ENCODE measurements around the gene TBC1D2B.

Gene TBC1D2B

GRCh38 chr15:78024883-78025282 lies 52.6 kb downstream of the TBC1D2B start:
- H3K4me3 ChIP-seq (ENCODE audit: low read depth, low read length), result no peak overlapping the region
- no peak for TF ChIP-seq CTCF (IDR thresholded peaks at IDR 0.05; ENCODE audit: borderline replicate concordance, insufficient read depth, low read depth, low read length)

- TF ChIP-seq CTCF (IDR thresholded peaks at IDR 0.05; ENCODE audit: borderline replicate concordance, insufficient read depth, low read depth, low read length), result no peak
- no peak overlapping the region for H3K4me3 ChIP-seq (ENCODE audit: low read depth, low read length)
These were observed 53.0 kb downstream of the TBC1D2B start for GRCh38 chr15:78024519-78024870.

- no peak for TF ChIP-seq CTCF (IDR thresholded peaks at IDR 0.05; ENCODE audit: borderline replicate concordance, insufficient read depth, low read depth, low read length)
- no peak overlapping the region for H3K4me3 ChIP-seq (ENCODE audit: low read depth, low read length)
These were observed 53.5 kb downstream of the TBC1D2B start for GRCh38 chr15:78023865-78024518.

GRCh38 chr15:78023081-78023665 lies 54.3 kb downstream of the TBC1D2B start:
- TF ChIP-seq CTCF (IDR thresholded peaks at IDR 0.05; ENCODE audit: borderline replicate concordance, insufficient read depth, low read depth, low read length), result no peak
- no peak overlapping the region for H3K4me3 ChIP-seq (ENCODE audit: low read depth, low read length)

GRCh38 chr15:78021761-78022160 lies 55.8 kb downstream of the TBC1D2B start:
- TF ChIP-seq CTCF (IDR thresholded peaks at IDR 0.05; ENCODE audit: borderline replicate concordance, insufficient read depth, low read depth, low read length), result no peak
- H3K4me3 ChIP-seq (ENCODE audit: low read depth, low read length), result no peak overlapping the region

GRCh38 chr15:78020007-78020406 lies 57.5 kb downstream of the TBC1D2B start:
- no peak overlapping the region for H3K4me3 ChIP-seq (ENCODE audit: low read depth, low read length)
- no peak for TF ChIP-seq CTCF (IDR thresholded peaks at IDR 0.05; ENCODE audit: borderline replicate concordance, insufficient read depth, low read depth, low read length)

GRCh38 chr15:78018946-78019644 lies 58.4 kb downstream of the TBC1D2B start:
- no peak overlapping the region for H3K4me3 ChIP-seq (ENCODE audit: low read depth, low read length)
- no peak for TF ChIP-seq CTCF (IDR thresholded peaks at IDR 0.05; ENCODE audit: borderline replicate concordance, insufficient read depth, low read depth, low read length)
